DND-41 (cell line): ENCODE results near the gene SCN8A.

Source experiments
- ATAC-seq: fragments of 200-7000 bp; cut with Tn5 transposase; 3 replicates; pipeline ENCODE4 v1.9.1; 2021; ENCODE audit warnings: low read depth; ENCODE audit not compliant: insufficient read depth
- DNase-seq: peaks from one replicate; pipeline ENCODE4 v3.0.0-alpha.2; 2020
- H2AFZ ChIP-seq: 2 replicates; pipeline ENCODE4 v1.6.0; 2012; ENCODE audit warnings: low read depth, low read length
- H3K27ac ChIP-seq: 2 replicates; pipeline ENCODE4 v1.5.1; 2012; ENCODE audit warnings: low read length, inconsistent platforms
- H3K27me3 ChIP-seq: fragments of 200-600 bp; sonication (generic); 2 replicates; pipeline ENCODE4 v1.6.0; 2012; ENCODE audit warnings: low read length, mild to moderate bottlenecking, inconsistent platforms; ENCODE audit not compliant: insufficient read depth, poor library complexity
- H3K36me3 ChIP-seq: 2 replicates; pipeline ENCODE4 v1.5.1; 2012; ENCODE audit warnings: low read length, inconsistent platforms; ENCODE audit not compliant: insufficient read depth
- H3K4me1 ChIP-seq: 2 replicates; pipeline ENCODE4 v1.5.1; 2012; ENCODE audit warnings: mild to moderate bottlenecking, low read length; ENCODE audit not compliant: insufficient read depth
- H3K4me2 ChIP-seq: 2 replicates; pipeline ENCODE4 v1.6.0; 2012; ENCODE audit warnings: mild to moderate bottlenecking, moderate library complexity, low read length, inconsistent platforms; ENCODE audit not compliant: insufficient read depth
- H3K4me3 ChIP-seq, 2 experiments: fragments of 200-600 bp in 1 of 2; shearing (Covaris generic) in 1 of 2; 2 replicates each; pipeline ENCODE4 v1.5.1; 2012 to 2016; ENCODE audit warnings: inconsistent platforms in 2 of 2, low read length in 2 of 2, mild to moderate bottlenecking in 2 of 2, low read depth in 1 of 2, moderate library complexity in 1 of 2
- H3K79me2 ChIP-seq: 2 replicates; pipeline ENCODE4 v1.6.0; 2012; ENCODE audit warnings: low read length, inconsistent platforms; ENCODE audit not compliant: insufficient read depth
- H3K9ac ChIP-seq: 2 replicates; pipeline ENCODE4 v1.6.0; 2012; ENCODE audit warnings: low read depth, mild to moderate bottlenecking, inconsistent platforms, low read length, moderate library complexity
- H3K9me3 ChIP-seq: 2 replicates; pipeline ENCODE4 v1.5.1; 2012; ENCODE audit warnings: low read length, moderate library complexity, mild to moderate bottlenecking, inconsistent platforms; ENCODE audit not compliant: insufficient read depth, severe bottlenecking
- H4K20me1 ChIP-seq: 2 replicates; pipeline ENCODE4 v1.6.0; 2012; ENCODE audit warnings: low read length; ENCODE audit not compliant: insufficient read depth
- CTCF ChIP-seq: IDR thresholded peaks from 2 replicates; pipeline ENCODE4 v1.5.1; 2012; ENCODE audit warnings: borderline replicate concordance, low read length, moderate library complexity, mild to moderate bottlenecking; ENCODE audit not compliant: poor library complexity, severe bottlenecking; ENCODE audit errors: extremely low read depth
- EZH2 ChIP-seq: IDR thresholded peaks from 3 replicates; pipeline ENCODE4 v1.6.1; 2012; ENCODE audit warnings: borderline replicate concordance, low read depth, mild to moderate bottlenecking, moderate library complexity, low read length, inconsistent platforms; ENCODE audit not compliant: severe bottlenecking

The SCN8A gene

GRCh38 chr12:51851413-51852124 lies 260.5 kb downstream of the SCN8A start:
- no peak for DNase-seq

DNA sequence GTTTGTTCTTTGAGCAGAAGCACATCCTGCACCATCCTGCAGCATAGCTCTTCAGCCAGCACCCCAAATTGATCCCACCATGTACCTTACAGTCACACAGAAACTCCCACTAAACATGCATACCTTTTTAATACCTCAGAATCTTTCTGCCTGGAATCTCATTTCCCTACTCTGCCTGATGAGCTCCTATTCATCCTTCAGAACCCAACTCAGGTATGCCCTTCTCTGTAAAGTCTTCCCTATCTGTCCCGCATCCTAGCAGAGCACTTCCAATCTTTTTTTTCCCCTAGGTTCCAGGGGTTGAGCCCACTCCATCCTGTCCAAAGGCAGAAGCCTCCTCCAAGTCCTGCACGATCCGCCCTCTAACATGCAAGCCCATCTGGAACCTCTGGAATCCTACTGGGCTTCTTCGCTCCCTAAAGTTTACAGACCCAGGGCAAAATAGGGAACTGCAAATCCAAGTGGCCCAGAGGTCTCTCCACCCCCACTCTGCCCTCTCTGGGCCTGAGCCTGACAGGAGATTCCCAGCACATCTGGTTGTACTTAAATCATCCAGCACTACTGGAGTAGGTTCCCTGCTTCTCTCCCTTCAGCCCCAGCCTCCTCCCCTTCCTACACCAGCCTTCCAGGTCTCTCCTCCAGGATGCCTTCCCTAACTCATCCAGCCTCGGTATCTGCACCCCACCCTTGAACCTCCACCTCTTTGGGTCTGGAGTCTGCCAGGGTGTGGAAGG lies 261.5 kb downstream of the SCN8A start:
- no peak overlapping the region for H3K9ac ChIP-seq
- no peak overlapping the region for H3K4me2 ChIP-seq
- H4K20me1 ChIP-seq: no peaks in the 10 kb centered on the region
- TF ChIP-seq EZH2 (no peak), CTCF (no peak)
- H3K27me3 ChIP-seq: peaks cover 4% of the 10 kb centered on the region
- DNase-seq (no peak), ATAC-seq (no peak)
- no peaks in the 10 kb centered on the region for H3K4me1 ChIP-seq
- no peaks in the 10 kb centered on the region for H3K79me2 ChIP-seq
- no peak overlapping the region for H2AFZ ChIP-seq
- H3K36me3 ChIP-seq: no peaks in the 10 kb centered on the region
- no peaks in the 10 kb centered on the region for H3K9me3 ChIP-seq
- H3K27ac ChIP-seq: no peak overlapping the region
- H3K4me3 ChIP-seq: no peak overlapping the region

More at GRCh38 chr12:51851413-51852124, 260.5 kb downstream of the SCN8A start:
- H2AFZ ChIP-seq: no peak overlapping the region
- H3K79me2 ChIP-seq: no peaks in the 10 kb centered on the region
- H3K4me3 ChIP-seq: no peak overlapping the region
- TF ChIP-seq EZH2 (no peak), CTCF (no peak)
- H3K27ac ChIP-seq: no peak overlapping the region
- ATAC-seq: no peak
- no peaks in the 10 kb centered on the region for H4K20me1 ChIP-seq
- no peaks in the 10 kb centered on the region for H3K9me3 ChIP-seq
- peaks cover 7% of the 10 kb centered on the region for H3K4me1 ChIP-seq
- no peak overlapping the region for H3K4me2 ChIP-seq
- H3K27me3 ChIP-seq: peaks cover 4% of the 10 kb centered on the region
- H3K9ac ChIP-seq: no peak overlapping the region
- no peaks in the 10 kb centered on the region for H3K36me3 ChIP-seq

GRCh38 chr12:51855586-51856428 lies 264.8 kb downstream of the SCN8A start:
- DNase-seq (no peak), ATAC-seq (no peak)
- no peak overlapping the region for H3K4me3 ChIP-seq
- no peaks in the 10 kb centered on the region for H3K9me3 ChIP-seq
- no peak overlapping the region for H3K4me2 ChIP-seq
- no peak overlapping the region for H2AFZ ChIP-seq
- no peaks in the 10 kb centered on the region for H3K4me1 ChIP-seq
- H3K9ac ChIP-seq: no peak overlapping the region
- TF ChIP-seq EZH2 (no peak), CTCF (no peak)
- no peak overlapping the region for H3K27ac ChIP-seq
- H3K79me2 ChIP-seq: no peaks in the 10 kb centered on the region
- H3K27me3 ChIP-seq: peaks cover 4% of the 10 kb centered on the region
- H4K20me1 ChIP-seq: no peaks in the 10 kb centered on the region
- no peaks in the 10 kb centered on the region for H3K36me3 ChIP-seq
